HEK293T (cell line): ENCODE data around the gene TMC3.

ENCODE experiments used
- CTBP1 ChIP-seq: fragments of 450-650 bp; IDR thresholded peaks from 2 replicates; pipeline ENCODE4 v1.6.1; 2016; ENCODE audit warnings: borderline replicate concordance
- ELF4 ChIP-seq: fragments of 450-650 bp; IDR thresholded peaks from 2 replicates; pipeline ENCODE4 v1.6.1; 2017; ENCODE audit warnings: antibody characterized with exemption
- FOXA1 ChIP-seq: fragments of 450-650 bp; IDR thresholded peaks from 2 replicates; pipeline ENCODE4 v1.6.1; 2016; ENCODE audit warnings: mild to moderate bottlenecking
- FOXM1 ChIP-seq: fragments of 450-650 bp; IDR thresholded peaks from 2 replicates; pipeline ENCODE4 v1.6.1; 2017; ENCODE audit warnings: mild to moderate bottlenecking, borderline replicate concordance
- HDGF ChIP-seq: fragments of 450-650 bp; IDR thresholded peaks from 2 replicates; pipeline ENCODE4 v1.6.1; 2017; ENCODE audit warnings: antibody characterized with exemption, borderline replicate concordance
- NFRKB ChIP-seq: fragments of 450-650 bp; IDR thresholded peaks from 2 replicates; pipeline ENCODE4 v1.6.1; 2016; ENCODE audit warnings: mild to moderate bottlenecking, moderate library complexity
- SP1 ChIP-seq: fragments of 450-650 bp; IDR thresholded peaks from 2 replicates; pipeline ENCODE4 v1.6.1; 2017
- SUZ12 ChIP-seq: fragments of 450-650 bp; IDR thresholded peaks from 2 replicates; pipeline ENCODE4 v1.6.1; 2016; ENCODE audit warnings: mild to moderate bottlenecking
- TARDBP ChIP-seq: fragments of 450-650 bp; IDR thresholded peaks from 2 replicates; pipeline ENCODE4 v1.6.1; 2016
- ZNF384 ChIP-seq: fragments of 450-650 bp; IDR thresholded peaks from 2 replicates; pipeline ENCODE4 v1.6.1; 2016
- TF ChIP-seq, protein P1 (sequence below): fragments of 450-650 bp; IDR thresholded peaks from 2 replicates; pipeline ENCODE4 v1.6.1; 2016

DNA sequence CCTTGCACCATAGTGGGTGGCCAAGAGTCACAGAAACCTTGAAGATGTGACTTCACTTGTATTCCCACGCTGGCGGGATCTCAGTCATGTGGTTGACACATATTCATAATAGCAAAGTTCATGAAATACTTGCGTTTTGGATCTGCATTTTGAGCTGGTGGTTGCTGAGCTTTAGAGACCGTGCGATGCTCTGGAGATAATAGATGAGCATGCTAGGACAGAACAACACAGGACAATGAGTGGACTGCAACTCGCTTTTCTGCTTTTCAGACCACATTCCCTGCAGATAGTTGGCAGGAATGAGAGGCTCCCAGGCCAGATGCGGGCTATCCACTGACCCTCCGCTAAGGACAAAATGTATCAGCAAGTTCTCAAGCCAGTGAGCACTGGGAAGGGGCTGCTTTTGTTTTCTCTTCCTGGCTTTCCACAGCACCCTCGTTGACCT lies 36.3 kb downstream of the TMC3 start:
- TF ChIP-seq NFRKB (no peak), SP1 (no peak), FOXM1 (no peak), ELF4 (no peak), CTBP1 (no peak), FOXA1 (no peak), TARDBP (no peak), HDGF (no peak), ZNF384 (no peak), SUZ12 (no peak)
- TF ChIP-seq, protein P1, sequence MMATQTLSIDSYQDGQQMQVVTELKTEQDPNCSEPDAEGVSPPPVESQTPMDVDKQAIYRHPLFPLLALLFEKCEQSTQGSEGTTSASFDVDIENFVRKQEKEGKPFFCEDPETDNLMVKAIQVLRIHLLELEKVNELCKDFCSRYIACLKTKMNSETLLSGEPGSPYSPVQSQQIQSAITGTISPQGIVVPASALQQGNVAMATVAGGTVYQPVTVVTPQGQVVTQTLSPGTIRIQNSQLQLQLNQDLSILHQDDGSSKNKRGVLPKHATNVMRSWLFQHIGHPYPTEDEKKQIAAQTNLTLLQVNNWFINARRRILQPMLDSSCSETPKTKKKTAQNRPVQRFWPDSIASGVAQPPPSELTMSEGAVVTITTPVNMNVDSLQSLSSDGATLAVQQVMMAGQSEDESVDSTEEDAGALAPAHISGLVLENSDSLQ = no peak
